Activated CD8-positive, alpha-beta memory T cell treated with anti-CD3 and anti-CD28 coated beads, Interleukin-2, amount 10 ng/mL, durations not matched to agents 7 days and 5 days (primary cell): ENCODE measurements around the gene HNRNPUL1. TPM values are rescaled to one million over a fixed set of nuclear protein-coding genes. Genes with fewer than 3 reads are reported as not detected.
A peak's percentile ranks its signal among the peaks of the same experiment; 100 is the strongest.

ENCODE experiments used
- ATAC-seq: fragments of 150-1000 bp; cut with Tn5 transposase; one replicate; pipeline ENCODE4 v1.10.0; 2021; ENCODE audit warnings: moderate library complexity
- CTCF ChIA-PET: fragments of 350-600 bp; sonication (Branson Sonifier 250); formaldehyde crosslinking; loops from one replicate; lab custom pipeline; 2021; ENCODE audit warnings: antibody characterized with exemption; lab: Charles Lee
- DNase-seq: peaks from one replicate; pipeline ENCODE4 v3.0.0-alpha.2; 2020
- H3K27ac Mint-ChIP-seq: one replicate; pipeline ENCODE4 v1.8.0; 2021; ENCODE audit warnings: mild to moderate bottlenecking, mixed read lengths
- H3K27me3 Mint-ChIP-seq: one replicate; pipeline ENCODE4 v1.8.0; 2021; ENCODE audit warnings: mixed read lengths
- H3K36me3 Mint-ChIP-seq: one replicate; pipeline ENCODE4 v1.8.0; 2021; ENCODE audit warnings: mild to moderate bottlenecking, mixed read lengths
- H3K4me1 Mint-ChIP-seq: one replicate; pipeline ENCODE4 v1.8.0; 2021; ENCODE audit warnings: mixed read lengths
- H3K4me3 Mint-ChIP-seq: one replicate; pipeline ENCODE4 v1.8.0; 2021; ENCODE audit warnings: mild to moderate bottlenecking, moderate library complexity, mixed read lengths
- H3K9me3 Mint-ChIP-seq: one replicate; pipeline ENCODE4 v1.8.0; 2022; ENCODE audit warnings: low read depth, mixed read lengths
- total RNA-seq, 2 experiments: library from RNA; stranded (reverse); gene quantifications; one replicate each; pipeline ENCODE4 v1.2.3, GENCODE V29; 2021

Gene HNRNPUL1
- total RNA-seq, result 100 to 1,000 TPM; 342 to 348 TPM

- Mint-ChIP-seq H3K27ac (peak within 1 kb of the TSS; percentile 99), H3K27me3 (no peaks in the 10 kb centered on the region), H3K9me3 (no peaks in the 10 kb centered on the region), H3K4me3 (peak within 1 kb of the TSS; percentile 79), H3K4me1 (peaks cover 36% of the 10 kb centered on the region), H3K36me3 (peaks cover 31% of the 10 kb centered on the region)
- DNase-seq, result peak; percentile 99
- CTCF ChIA-PET, result interaction anchor here (0.8 to 8.7 kb wide), 18 partner anchors 11 to 660 kb away, joined by 3 to 110 read pairs (median 7); partner anchors contain the start of genes CCDC97 and DMAC2
- ATAC-seq, result peak; percentile 68
These were observed at the start of gene HNRNPUL1 for GRCh38 chr19:41263850-41264580. HNRNPUL1 (plus strand) TSS chr19:41264372; CDS start chr19:41264504, 132 bp downstream.

DNA sequence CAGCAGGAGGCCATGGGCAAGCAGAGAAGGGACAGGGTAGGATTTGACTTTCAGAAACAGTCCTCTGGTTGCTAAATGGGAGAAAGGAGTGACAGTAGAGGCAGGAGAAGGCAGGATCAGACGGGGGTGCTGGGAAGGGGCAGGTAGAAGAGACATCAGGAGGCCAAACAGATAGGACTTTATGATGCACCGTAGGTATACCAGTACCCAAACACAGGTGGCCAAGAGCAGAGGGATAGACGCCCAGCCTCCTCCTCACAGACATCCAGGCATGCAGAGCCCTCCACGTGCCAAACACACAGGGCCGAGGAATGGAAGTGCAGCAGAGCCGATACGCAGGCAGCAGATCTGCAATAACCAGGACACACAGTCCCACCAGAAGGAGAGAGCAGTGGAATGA, 46.4 kb upstream of the HNRNPUL1 start:
- peaks cover 47% of the 10 kb centered on the region for H3K27me3 Mint-ChIP-seq

GRCh38 chr19:41218249-41218614, 45.9 kb upstream of the HNRNPUL1 start:
- DNase-seq (no peak), ATAC-seq (no peak)
- Mint-ChIP-seq H3K27ac (no peak overlapping the region), H3K4me3 (no peak overlapping the region), H3K27me3 (peaks cover 47% of the 10 kb centered on the region), H3K36me3 (no peaks in the 10 kb centered on the region), H3K4me1 (no peaks in the 10 kb centered on the region), H3K9me3 (no peaks in the 10 kb centered on the region)
- CTCF ChIA-PET, result no interaction called here

More for the DNA sequence above, 46.4 kb upstream of the HNRNPUL1 start:
- Mint-ChIP-seq H3K4me3 (no peak overlapping the region), H3K27ac (no peak overlapping the region), H3K36me3 (no peaks in the 10 kb centered on the region), H3K9me3 (no peaks in the 10 kb centered on the region), H3K4me1 (no peaks in the 10 kb centered on the region)
- no peak for ATAC-seq
- DNase-seq, result no peak
- CTCF ChIA-PET, result no interaction called here

DNA sequence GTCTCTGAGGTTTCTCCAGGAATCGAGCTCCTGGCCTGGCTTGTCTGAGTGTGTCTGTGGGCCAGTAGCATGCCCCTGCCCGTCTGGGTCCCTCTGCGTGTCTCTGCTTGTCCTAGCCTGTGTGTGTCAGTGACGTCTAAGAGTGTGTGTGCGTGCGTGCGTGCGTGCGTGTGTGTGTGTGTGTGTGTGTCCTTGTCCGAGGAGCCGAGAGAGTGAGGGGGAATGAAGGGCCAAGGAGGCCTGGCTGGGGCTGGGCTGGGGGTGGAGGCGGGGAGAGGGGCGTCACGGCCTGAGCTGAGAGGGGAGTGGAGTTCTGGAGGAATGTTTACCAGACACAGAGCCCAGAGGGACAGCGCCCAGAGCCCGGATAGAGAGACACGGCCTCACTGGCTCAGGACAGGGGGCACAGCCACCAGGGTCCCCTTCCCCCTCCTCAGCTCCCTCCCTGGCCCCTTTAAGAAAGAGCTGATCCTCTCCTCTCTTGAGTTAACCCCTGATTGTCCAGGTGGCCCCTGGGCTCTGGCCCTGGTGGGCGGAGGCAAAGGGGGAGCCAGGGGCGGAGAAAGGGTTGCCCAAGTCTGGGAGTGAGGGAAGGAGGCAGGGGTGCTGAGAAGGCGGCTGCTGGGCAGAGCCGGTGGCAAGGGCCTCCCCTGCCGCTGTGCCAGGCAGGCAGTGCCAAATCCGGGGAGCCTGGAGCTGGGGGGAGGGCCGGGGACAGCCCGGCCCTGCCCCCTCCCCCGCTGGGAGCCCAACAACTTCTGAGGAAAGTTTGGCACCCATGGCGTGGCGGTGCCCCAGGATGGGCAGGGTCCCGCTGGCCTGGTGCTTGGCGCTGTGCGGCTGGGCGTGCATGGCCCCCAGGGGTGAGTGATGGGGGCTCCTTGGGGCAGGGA, 45.3 kb upstream of the HNRNPUL1 start, which contains the start of gene AXL:
AXL (plus strand) TSS at position 609 of the 893 bp plus-strand sequence; CDS start at position 779, 170 bp downstream.
- Mint-ChIP-seq H3K27ac (no peak within 1 kb of the TSS), H3K36me3 (no peaks in the 10 kb centered on the region), H3K4me1 (no peaks in the 10 kb centered on the region), H3K9me3 (no peaks in the 10 kb centered on the region), H3K27me3 (peaks cover 48% of the 10 kb centered on the region), H3K4me3 (no peak within 1 kb of the TSS)
- no peak for ATAC-seq
- DNase-seq, result no peak
- CTCF ChIA-PET, result interaction anchor here (0.8 kb wide), 1 partner anchor 44 kb away, joined by 3 read pairs; no protein-coding TSS in a partner anchor

- no peak for ATAC-seq
- DNase-seq, result no peak
- Mint-ChIP-seq H3K36me3 (no peaks in the 10 kb centered on the region), H3K27me3 (peaks cover 51% of the 10 kb centered on the region), H3K4me3 (no peak overlapping the region), H3K9me3 (no peaks in the 10 kb centered on the region), H3K4me1 (no peaks in the 10 kb centered on the region), H3K27ac (no peak overlapping the region)
- CTCF ChIA-PET, result interaction anchor here (1.1 to 1.7 kb wide), 3 partner anchors 15 to 88 kb away, joined by 3 to 9 read pairs (median 4); partner anchors contain the start of gene HNRNPUL1
These were observed 44.1 kb upstream of the HNRNPUL1 start for GRCh38 chr19:41219924-41220567.

DNA sequence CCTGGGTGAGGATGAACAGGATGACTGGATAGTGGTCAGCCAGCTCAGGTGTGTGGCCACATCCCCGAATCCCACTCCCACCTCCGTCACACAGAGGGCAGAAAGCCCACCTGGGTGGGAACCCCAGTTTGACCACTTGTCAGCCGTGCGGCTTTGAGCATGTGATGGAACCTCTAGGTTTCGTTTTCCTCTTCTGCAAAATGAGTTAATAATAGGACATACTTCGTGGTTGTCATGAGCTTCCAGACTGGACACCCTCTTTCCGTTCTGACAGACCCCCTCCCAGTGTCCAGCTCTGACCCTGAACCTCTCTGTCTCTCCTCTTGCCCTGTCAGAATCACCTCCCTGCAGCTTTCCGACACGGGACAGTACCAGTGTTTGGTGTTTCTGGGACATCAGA, 43.4 kb upstream of the HNRNPUL1 start:
- Mint-ChIP-seq H3K36me3 (no peaks in the 10 kb centered on the region), H3K9me3 (no peaks in the 10 kb centered on the region), H3K27ac (no peak overlapping the region), H3K4me3 (no peak overlapping the region), H3K4me1 (peaks cover 6% of the 10 kb centered on the region), H3K27me3 (peaks cover 58% of the 10 kb centered on the region)
- ATAC-seq, result no peak
- DNase-seq, result no peak
- CTCF ChIA-PET, result interaction anchor here (1.1 to 1.7 kb wide), 3 partner anchors 16 to 88 kb away, joined by 3 to 9 read pairs (median 4); partner anchors contain the start of gene HNRNPUL1

DNA sequence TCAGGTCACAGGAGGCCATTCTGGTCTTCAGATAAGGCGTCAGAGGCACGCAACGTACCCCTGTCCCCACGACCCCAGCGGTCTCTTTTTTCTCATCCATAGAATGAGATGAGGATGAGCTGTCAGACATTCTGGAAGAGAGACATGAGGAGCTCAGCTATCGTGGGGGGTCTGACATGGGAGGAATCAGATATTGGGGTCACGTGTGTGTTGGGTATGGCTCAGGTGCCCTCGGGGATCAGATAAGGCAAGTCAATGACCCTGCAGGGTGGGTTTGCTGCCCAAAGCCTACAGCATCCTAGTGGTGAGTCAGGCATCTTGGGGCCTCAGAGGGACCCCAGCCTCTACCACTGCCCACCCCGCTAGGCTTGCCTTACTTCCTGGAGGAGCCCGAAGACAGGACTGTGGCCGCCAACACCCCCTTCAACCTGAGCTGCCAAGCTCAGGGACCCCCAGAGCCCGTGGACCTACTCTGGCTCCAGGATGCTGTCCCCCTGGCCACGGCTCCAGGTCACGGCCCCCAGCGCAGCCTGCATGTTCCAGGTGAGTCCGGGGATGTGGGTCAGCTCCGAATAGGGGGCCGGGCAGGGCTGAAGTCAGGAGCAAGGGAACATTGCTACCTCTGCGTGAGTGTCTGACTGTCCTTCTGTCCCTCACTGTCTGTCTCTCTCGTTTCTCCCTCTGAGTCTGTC, 42.5 kb upstream of the HNRNPUL1 start:
- Mint-ChIP-seq H3K4me3 (no peak overlapping the region), H3K27me3 (peaks cover 58% of the 10 kb centered on the region), H3K27ac (no peak overlapping the region), H3K4me1 (peaks cover 9% of the 10 kb centered on the region), H3K9me3 (no peaks in the 10 kb centered on the region), H3K36me3 (no peaks in the 10 kb centered on the region)
- CTCF ChIA-PET, result interaction anchor here (1.4 to 1.7 kb wide), 2 partner anchors 42 to 87 kb away, joined by 3 to 9 read pairs; partner anchors contain the start of gene HNRNPUL1
- DNase-seq (no peak), ATAC-seq (no peak)

DNA sequence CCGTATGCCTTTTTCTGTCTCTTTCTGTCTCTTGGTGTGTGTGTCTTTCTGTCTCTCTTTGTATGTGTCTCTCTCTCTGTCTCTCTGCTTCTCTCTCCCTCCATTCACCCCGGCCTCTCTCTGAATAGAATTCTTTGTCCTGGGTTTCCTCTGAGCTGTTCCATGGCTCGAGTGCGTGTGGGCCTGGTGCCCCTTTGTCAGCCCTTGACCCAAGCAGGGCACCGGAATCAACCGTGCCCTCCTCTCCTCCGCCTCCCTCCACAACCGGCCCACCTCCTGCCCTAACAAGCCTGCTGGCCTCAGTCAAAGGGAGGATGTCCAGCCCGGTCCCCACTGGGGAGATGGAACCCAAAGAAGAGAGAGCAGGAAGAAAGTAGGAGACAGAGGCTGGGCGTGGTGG, 41.9 kb upstream of the HNRNPUL1 start:
- Mint-ChIP-seq H3K4me3 (no peak overlapping the region), H3K27me3 (peaks cover 54% of the 10 kb centered on the region), H3K27ac (no peak overlapping the region), H3K36me3 (no peaks in the 10 kb centered on the region), H3K4me1 (peaks cover 15% of the 10 kb centered on the region), H3K9me3 (no peaks in the 10 kb centered on the region)
- CTCF ChIA-PET, result no interaction called here
- DNase-seq, result no peak
- ATAC-seq, result no peak

DNA sequence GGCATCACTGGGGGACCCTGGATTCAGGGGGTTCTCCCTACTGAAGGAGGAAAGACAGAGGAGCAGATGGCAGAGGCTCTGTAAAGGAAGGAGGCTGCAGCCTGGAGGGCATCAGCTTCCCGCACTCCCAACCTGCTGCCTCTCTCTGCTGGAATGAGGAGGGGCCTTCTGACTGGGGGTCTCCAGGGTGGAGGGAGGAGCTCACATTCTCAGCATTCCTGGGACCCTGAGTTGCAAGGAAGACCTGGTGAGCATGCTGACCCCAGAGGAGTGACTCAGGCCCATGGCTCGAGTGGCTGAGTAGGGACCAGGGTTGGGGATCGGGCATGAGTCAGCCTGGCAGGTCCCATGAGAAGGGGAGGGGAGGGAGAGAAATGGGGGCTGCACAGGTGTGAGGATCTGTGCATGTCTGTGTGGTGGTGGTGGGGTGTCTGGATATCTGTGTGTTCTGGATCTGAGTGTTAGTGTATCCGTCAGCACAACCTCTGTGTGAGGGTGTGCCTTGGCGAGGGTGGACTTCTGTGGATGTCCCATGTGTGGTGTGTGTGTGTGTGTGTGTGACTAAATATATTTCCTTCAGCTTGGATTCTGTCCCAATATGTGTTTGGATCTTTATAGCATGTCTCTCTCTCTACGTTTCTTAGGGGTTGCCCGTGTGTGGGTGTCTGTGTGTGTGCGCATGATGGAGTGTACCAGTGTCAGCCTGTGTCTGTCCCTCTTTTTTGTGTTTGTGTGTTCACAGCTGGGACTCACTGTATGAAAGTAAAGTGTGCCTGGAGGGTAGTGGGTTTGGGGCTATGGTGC, 40.5 kb upstream of the HNRNPUL1 start:
- no peaks in the 10 kb centered on the region for H3K9me3 Mint-ChIP-seq
- H3K27me3 Mint-ChIP-seq, result peaks cover 42% of the 10 kb centered on the region
- H3K4me3 Mint-ChIP-seq, result no peak overlapping the region
- no peak overlapping the region for H3K27ac Mint-ChIP-seq
- peaks cover 17% of the 10 kb centered on the region for H3K4me1 Mint-ChIP-seq
- H3K36me3 Mint-ChIP-seq, result no peaks in the 10 kb centered on the region
- CTCF ChIA-PET, result no interaction called here
- no peak for DNase-seq
- ATAC-seq, result no peak

DNA sequence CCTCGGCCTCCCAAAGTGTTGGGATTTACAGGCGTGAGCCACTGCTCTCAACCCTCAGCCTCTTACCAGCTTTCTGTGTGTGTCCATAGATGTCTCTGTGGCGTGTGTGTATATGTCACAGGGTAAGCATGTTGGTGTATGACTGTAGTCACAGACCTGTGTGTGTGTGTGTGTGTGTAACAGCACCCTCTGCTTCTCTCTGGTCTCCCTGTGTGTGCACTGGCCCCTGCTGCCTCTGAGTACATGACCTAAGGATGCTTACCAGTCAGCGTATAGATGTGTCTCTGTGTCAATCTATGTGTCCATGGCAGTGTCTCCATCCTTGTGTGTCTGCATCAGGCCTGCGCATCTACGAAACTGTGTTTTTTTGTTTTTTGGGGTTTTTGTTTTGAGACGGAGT, 39.5 kb upstream of the HNRNPUL1 start:
- no peak for ATAC-seq
- no peaks in the 10 kb centered on the region for H3K36me3 Mint-ChIP-seq
- no peak overlapping the region for H3K27ac Mint-ChIP-seq
- no peak for DNase-seq
- H3K27me3 Mint-ChIP-seq, result peaks cover 34% of the 10 kb centered on the region
- no peak overlapping the region for H3K4me3 Mint-ChIP-seq
- no peaks in the 10 kb centered on the region for H3K9me3 Mint-ChIP-seq
- peaks cover 17% of the 10 kb centered on the region for H3K4me1 Mint-ChIP-seq
- CTCF ChIA-PET, result no interaction called here

GRCh38 chr19:41225238-41226052, 38.7 kb upstream of the HNRNPUL1 start:
- DNase-seq (peak; percentile 45), ATAC-seq (peak; percentile 29)
- peak overlapping the region; percentile 59 for H3K4me3 Mint-ChIP-seq
- H3K27me3 Mint-ChIP-seq, result peaks cover 27% of the 10 kb centered on the region
- H3K36me3 Mint-ChIP-seq, result no peaks in the 10 kb centered on the region
- H3K9me3 Mint-ChIP-seq, result no peaks in the 10 kb centered on the region
- H3K27ac Mint-ChIP-seq, result peak overlapping the region; percentile 69
- H3K4me1 Mint-ChIP-seq, result peaks cover 17% of the 10 kb centered on the region
- CTCF ChIA-PET, result interaction anchor here (1.0 to 1.3 kb wide), 2 partner anchors 21 to 37 kb away, joined by 7 read pairs; no protein-coding TSS in a partner anchor
